ENCODE data around the gene ATP6V1G2.
"Not testable (repeated sequence)": the region's sequence is repeated elsewhere in the genome, so short reads cannot be mapped to it uniquely, and the experiment has no call there.

GRCh38 chr6:31590691-31591090 lies 44.3 kb upstream of the ATP6V1G2 start:
- not testable (repeated sequence) for TF ChIP-seq EZH2 (IDR thresholded peaks at IDR 0.05; ENCODE audit: low read length); CTCF (optimal IDR thresholded peaks at IDR 0.05 in 1 of 3, IDR thresholded peaks at IDR 0.05 in 1 of 3, conservative IDR thresholded peaks at IDR 0.05 in 1 of 3; ENCODE audit: extremely low read depth in 1 of 3, insufficient read depth in 2 of 3, low read length in 3 of 3)
